ENCODE data around the gene GARIN1A. TPM values are rescaled to one million over a fixed set of nuclear protein-coding genes. Genes with fewer than 3 reads are reported as not detected.
"Not testable (repeated sequence)": the region's sequence is repeated elsewhere in the genome, so short reads cannot be mapped to it uniquely, and the experiment has no call there.

GARIN1A gene
- total RNA-seq, 1 experiment from 2014 or later, result 0.91 TPM

DNA sequence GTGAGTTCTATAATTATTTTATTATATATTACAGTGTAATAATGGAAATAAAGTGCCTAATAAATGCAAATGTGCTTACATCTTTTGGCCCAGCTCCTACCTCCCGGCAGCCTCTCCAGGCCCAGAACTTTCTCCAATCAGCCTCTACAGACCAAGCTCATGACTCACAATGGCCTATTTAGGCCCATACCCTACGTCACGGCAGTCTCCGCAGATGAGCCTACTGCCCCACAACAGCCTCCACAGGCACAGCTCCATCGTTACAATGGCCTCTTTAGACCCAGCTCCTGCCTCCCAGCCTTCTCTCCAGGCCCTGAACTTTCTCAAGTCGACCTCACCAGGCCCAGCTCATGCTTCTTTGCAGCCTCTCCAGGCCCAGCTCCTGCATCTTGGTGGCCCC is 21.0 kb upstream of the GARIN1A start:
- H3F3A ChIP-seq (ENCODE audit: low read length, unreplicated experiment); ATAC-seq; H3K27ac ChIP-seq (ENCODE audit: low read length); CTCF ChIA-PET; DNase-seq; H3K9me3 ChIP-seq (ENCODE audit: low read length); POLR2A ChIA-PET (ENCODE audit: unreplicated experiment); H3K27me3 ChIP-seq (ENCODE audit: low read length); H3K4me1 ChIP-seq (ENCODE audit: insufficient read depth, low read length); intact Hi-C loops (cut with micrococcal nuclease); H4K20me1 ChIP-seq (ENCODE audit: low read length); H2AFZ ChIP-seq (ENCODE audit: low read length); BruUV-seq (replicated peaks); H3K9ac ChIP-seq (ENCODE audit: low read length); H3K36me3 ChIP-seq (ENCODE audit: low read depth, low read length); H3K79me2 ChIP-seq (ENCODE audit: low read length); H3K4me2 ChIP-seq (ENCODE audit: low read length); H3K9me2 ChIP-seq (replicated peaks; ENCODE audit: low read length); H3K4me3 ChIP-seq (ENCODE audit: low read length): not testable (repeated sequence)

DNA sequence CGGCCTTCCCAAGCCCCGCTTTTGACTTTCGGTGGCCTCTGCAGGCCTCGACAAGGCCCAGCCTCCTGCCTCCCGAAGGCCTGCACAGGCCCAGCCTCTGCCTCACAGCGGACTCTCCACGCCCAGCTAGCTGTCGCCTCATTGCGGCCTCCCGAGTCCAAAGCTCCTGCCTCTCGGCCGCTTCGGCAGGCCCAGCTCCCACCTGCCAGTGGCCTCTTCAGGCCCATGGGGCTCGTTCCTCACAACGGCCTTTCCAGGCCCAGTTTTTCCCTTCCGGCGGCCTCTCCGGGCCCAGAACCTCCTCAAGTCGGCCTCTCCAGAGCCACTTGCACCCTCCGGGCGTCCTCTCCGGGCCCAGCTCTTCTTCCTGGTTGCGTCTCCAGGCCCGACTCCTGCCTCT is 19.5 kb upstream of the GARIN1A start:
- H2AFZ ChIP-seq (ENCODE audit: low read length); H3K9me2 ChIP-seq (replicated peaks; ENCODE audit: low read length); H3K4me3 ChIP-seq (ENCODE audit: low read length); BruUV-seq (replicated peaks); H3K36me3 ChIP-seq (ENCODE audit: low read depth, low read length); H3K4me1 ChIP-seq (ENCODE audit: insufficient read depth, low read length); H3F3A ChIP-seq (ENCODE audit: low read length, unreplicated experiment); intact Hi-C loops (cut with micrococcal nuclease); H3K9me3 ChIP-seq (ENCODE audit: low read length); H3K4me2 ChIP-seq (ENCODE audit: low read length); CTCF ChIA-PET; H3K27me3 ChIP-seq (ENCODE audit: low read length); H3K9ac ChIP-seq (ENCODE audit: low read length); POLR2A ChIA-PET (ENCODE audit: unreplicated experiment); H3K27ac ChIP-seq (ENCODE audit: low read length); H4K20me1 ChIP-seq (ENCODE audit: low read length); ATAC-seq; H3K79me2 ChIP-seq (ENCODE audit: low read length); DNase-seq: not testable (repeated sequence)

- H3K4me2 ChIP-seq (ENCODE audit: low read length); POLR2A ChIA-PET (ENCODE audit: unreplicated experiment); H3K4me3 ChIP-seq (ENCODE audit: low read length); H3F3A ChIP-seq (ENCODE audit: low read length, unreplicated experiment); ATAC-seq; H3K9me2 ChIP-seq (replicated peaks; ENCODE audit: low read length); H3K27me3 ChIP-seq (ENCODE audit: low read length); H3K4me1 ChIP-seq (ENCODE audit: insufficient read depth, low read length); BruUV-seq (replicated peaks); intact Hi-C loops (cut with micrococcal nuclease); H4K20me1 ChIP-seq (ENCODE audit: low read length); H3K9ac ChIP-seq (ENCODE audit: low read length); DNase-seq; H3K79me2 ChIP-seq (ENCODE audit: low read length); H3K9me3 ChIP-seq (ENCODE audit: low read length); H3K36me3 ChIP-seq (ENCODE audit: low read depth, low read length); H3K27ac ChIP-seq (ENCODE audit: low read length); H2AFZ ChIP-seq (ENCODE audit: low read length): not testable (repeated sequence)
- CTCF ChIA-PET, result interaction anchor here (0.6 kb wide), 1 partner anchor 139 kb away, joined by 3 read pairs; no protein-coding TSS in a partner anchor
Observed at GRCh38 chr7:128653197-128653596, 18.9 kb upstream of the GARIN1A start.

DNA sequence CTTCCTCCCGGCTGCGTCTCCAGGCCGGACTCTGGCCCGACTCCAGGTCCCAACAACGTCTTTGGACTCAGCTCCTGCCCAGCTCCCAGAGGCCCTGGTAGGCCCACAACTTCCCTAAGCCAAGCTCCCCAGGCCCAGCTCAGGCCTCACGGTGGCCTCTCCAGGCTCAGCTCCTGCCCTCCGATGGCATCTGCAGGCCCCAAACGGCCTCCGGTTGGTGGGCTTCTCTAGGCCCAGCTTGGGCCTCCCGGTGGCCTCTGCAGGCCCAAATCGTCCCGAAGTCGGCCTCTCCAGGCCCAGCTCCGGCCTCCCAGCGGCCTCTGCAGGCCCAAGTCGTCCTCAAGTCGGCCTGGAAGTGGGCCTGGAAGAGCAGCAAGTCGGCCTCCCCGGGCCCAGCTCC is 18.0 kb upstream of the GARIN1A start:
- H3K36me3 ChIP-seq (ENCODE audit: low read depth, low read length); H4K20me1 ChIP-seq (ENCODE audit: low read length); H3K4me2 ChIP-seq (ENCODE audit: low read length); H3K79me2 ChIP-seq (ENCODE audit: low read length); H3K9ac ChIP-seq (ENCODE audit: low read length); H3K9me2 ChIP-seq (replicated peaks; ENCODE audit: low read length); POLR2A ChIA-PET (ENCODE audit: unreplicated experiment); ATAC-seq; DNase-seq; H2AFZ ChIP-seq (ENCODE audit: low read length); intact Hi-C loops (cut with micrococcal nuclease); CTCF ChIA-PET; H3K27me3 ChIP-seq (ENCODE audit: low read length); H3K4me1 ChIP-seq (ENCODE audit: insufficient read depth, low read length); H3K4me3 ChIP-seq (ENCODE audit: low read length); H3K9me3 ChIP-seq (ENCODE audit: low read length); BruUV-seq (replicated peaks); H3K27ac ChIP-seq (ENCODE audit: low read length); H3F3A ChIP-seq (ENCODE audit: low read length, unreplicated experiment): not testable (repeated sequence)

GRCh38 chr7:128654501-128654900 is 17.6 kb upstream of the GARIN1A start:
- BruUV-seq (replicated peaks); H3K4me3 ChIP-seq (ENCODE audit: low read length); H3K27ac ChIP-seq (ENCODE audit: low read length); H3K27me3 ChIP-seq (ENCODE audit: low read length); CTCF ChIA-PET; H3K4me1 ChIP-seq (ENCODE audit: insufficient read depth, low read length); H3K79me2 ChIP-seq (ENCODE audit: low read length); H3K9ac ChIP-seq (ENCODE audit: low read length); H3K36me3 ChIP-seq (ENCODE audit: low read depth, low read length); intact Hi-C loops (cut with micrococcal nuclease); H3K4me2 ChIP-seq (ENCODE audit: low read length); H3F3A ChIP-seq (ENCODE audit: low read length, unreplicated experiment); ATAC-seq; POLR2A ChIA-PET (ENCODE audit: unreplicated experiment); H2AFZ ChIP-seq (ENCODE audit: low read length); DNase-seq; H4K20me1 ChIP-seq (ENCODE audit: low read length); H3K9me3 ChIP-seq (ENCODE audit: low read length); H3K9me2 ChIP-seq (replicated peaks; ENCODE audit: low read length): not testable (repeated sequence)

- H3K4me3 ChIP-seq (ENCODE audit: low read length); H4K20me1 ChIP-seq (ENCODE audit: low read length); H3F3A ChIP-seq (ENCODE audit: low read length, unreplicated experiment); H3K79me2 ChIP-seq (ENCODE audit: low read length); H3K9ac ChIP-seq (ENCODE audit: low read length); DNase-seq; CTCF ChIA-PET; H3K27me3 ChIP-seq (ENCODE audit: low read length); ATAC-seq; intact Hi-C loops (cut with micrococcal nuclease); H2AFZ ChIP-seq (ENCODE audit: low read length); POLR2A ChIA-PET (ENCODE audit: unreplicated experiment); H3K9me2 ChIP-seq (replicated peaks; ENCODE audit: low read length); H3K27ac ChIP-seq (ENCODE audit: low read length); H3K9me3 ChIP-seq (ENCODE audit: low read length); H3K4me1 ChIP-seq (ENCODE audit: insufficient read depth, low read length); H3K4me2 ChIP-seq (ENCODE audit: low read length); BruUV-seq (replicated peaks); H3K36me3 ChIP-seq (ENCODE audit: low read depth, low read length): not testable (repeated sequence)
Observed at GRCh38 chr7:128658428-128658827, 13.7 kb upstream of the GARIN1A start.

Measured in PC-3 (cell line).